ENCODE data around the gene TRIM10.

GRCh38 chr6:30184417-30185031 is 23.5 kb upstream of the TRIM10 start:
- TF ChIP-seq RAD21 (IDR thresholded peaks at IDR 0.05) (no peak), FOXA2 (IDR thresholded peaks at IDR 0.05) (no peak), ATF3 (IDR thresholded peaks at IDR 0.05) (no peak)
- TF ChIP-seq, protein P1, sequence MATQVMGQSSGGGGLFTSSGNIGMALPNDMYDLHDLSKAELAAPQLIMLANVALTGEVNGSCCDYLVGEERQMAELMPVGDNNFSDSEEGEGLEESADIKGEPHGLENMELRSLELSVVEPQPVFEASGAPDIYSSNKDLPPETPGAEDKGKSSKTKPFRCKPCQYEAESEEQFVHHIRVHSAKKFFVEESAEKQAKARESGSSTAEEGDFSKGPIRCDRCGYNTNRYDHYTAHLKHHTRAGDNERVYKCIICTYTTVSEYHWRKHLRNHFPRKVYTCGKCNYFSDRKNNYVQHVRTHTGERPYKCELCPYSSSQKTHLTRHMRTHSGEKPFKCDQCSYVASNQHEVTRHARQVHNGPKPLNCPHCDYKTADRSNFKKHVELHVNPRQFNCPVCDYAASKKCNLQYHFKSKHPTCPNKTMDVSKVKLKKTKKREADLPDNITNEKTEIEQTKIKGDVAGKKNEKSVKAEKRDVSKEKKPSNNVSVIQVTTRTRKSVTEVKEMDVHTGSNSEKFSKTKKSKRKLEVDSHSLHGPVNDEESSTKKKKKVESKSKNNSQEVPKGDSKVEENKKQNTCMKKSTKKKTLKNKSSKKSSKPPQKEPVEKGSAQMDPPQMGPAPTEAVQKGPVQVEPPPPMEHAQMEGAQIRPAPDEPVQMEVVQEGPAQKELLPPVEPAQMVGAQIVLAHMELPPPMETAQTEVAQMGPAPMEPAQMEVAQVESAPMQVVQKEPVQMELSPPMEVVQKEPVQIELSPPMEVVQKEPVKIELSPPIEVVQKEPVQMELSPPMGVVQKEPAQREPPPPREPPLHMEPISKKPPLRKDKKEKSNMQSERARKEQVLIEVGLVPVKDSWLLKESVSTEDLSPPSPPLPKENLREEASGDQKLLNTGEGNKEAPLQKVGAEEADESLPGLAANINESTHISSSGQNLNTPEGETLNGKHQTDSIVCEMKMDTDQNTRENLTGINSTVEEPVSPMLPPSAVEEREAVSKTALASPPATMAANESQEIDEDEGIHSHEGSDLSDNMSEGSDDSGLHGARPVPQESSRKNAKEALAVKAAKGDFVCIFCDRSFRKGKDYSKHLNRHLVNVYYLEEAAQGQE (IDR thresholded peaks at IDR 0.05), result no peak
- TF ChIP-seq, protein P2, sequence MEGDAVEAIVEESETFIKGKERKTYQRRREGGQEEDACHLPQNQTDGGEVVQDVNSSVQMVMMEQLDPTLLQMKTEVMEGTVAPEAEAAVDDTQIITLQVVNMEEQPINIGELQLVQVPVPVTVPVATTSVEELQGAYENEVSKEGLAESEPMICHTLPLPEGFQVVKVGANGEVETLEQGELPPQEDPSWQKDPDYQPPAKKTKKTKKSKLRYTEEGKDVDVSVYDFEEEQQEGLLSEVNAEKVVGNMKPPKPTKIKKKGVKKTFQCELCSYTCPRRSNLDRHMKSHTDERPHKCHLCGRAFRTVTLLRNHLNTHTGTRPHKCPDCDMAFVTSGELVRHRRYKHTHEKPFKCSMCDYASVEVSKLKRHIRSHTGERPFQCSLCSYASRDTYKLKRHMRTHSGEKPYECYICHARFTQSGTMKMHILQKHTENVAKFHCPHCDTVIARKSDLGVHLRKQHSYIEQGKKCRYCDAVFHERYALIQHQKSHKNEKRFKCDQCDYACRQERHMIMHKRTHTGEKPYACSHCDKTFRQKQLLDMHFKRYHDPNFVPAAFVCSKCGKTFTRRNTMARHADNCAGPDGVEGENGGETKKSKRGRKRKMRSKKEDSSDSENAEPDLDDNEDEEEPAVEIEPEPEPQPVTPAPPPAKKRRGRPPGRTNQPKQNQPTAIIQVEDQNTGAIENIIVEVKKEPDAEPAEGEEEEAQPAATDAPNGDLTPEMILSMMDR (IDR thresholded peaks at IDR 0.05; ENCODE audit: low read depth, low read length, missing input control), result no peak

All from liver (tissue), 3 donors.